ENCODE data around the gene ADARB2.
"Not testable (repeated sequence)": the region's sequence is repeated elsewhere in the genome, so short reads cannot be mapped to it uniquely, and the experiment has no call there.

The ADARB2 gene

GRCh38 chr10:1360011-1360557 lies 377.2 kb downstream of the ADARB2 start:
- no peak for DNase-seq

GRCh38 chr10:1359626-1359955 lies 377.7 kb downstream of the ADARB2 start:
- no peak for DNase-seq

- no peak for DNase-seq
Observed at GRCh38 chr10:1358860-1359625, 378.3 kb downstream of the ADARB2 start.

- DNase-seq, result no peak
Observed at GRCh38 chr10:1358147-1358546, 379.2 kb downstream of the ADARB2 start.

GRCh38 chr10:1356349-1356748 lies 381.0 kb downstream of the ADARB2 start:
- no peak for DNase-seq

- DNase-seq, result no peak
Observed at GRCh38 chr10:1354809-1355710, 382.3 kb downstream of the ADARB2 start.

- not testable (repeated sequence) for DNase-seq
Observed at GRCh38 chr10:1352296-1352695, 385.0 kb downstream of the ADARB2 start.

- DNase-seq, result no peak
Observed at GRCh38 chr10:1348773-1349050, 388.6 kb downstream of the ADARB2 start.

GRCh38 chr10:1347962-1348772 lies 389.2 kb downstream of the ADARB2 start:
- no peak for DNase-seq

GRCh38 chr10:1347525-1347924 lies 389.8 kb downstream of the ADARB2 start:
- no peak for DNase-seq

GRCh38 chr10:1346201-1346600 lies 391.1 kb downstream of the ADARB2 start:
- DNase-seq, result no peak

- DNase-seq, result no peak
Observed at GRCh38 chr10:1345368-1345767, 392.0 kb downstream of the ADARB2 start.

GRCh38 chr10:1344846-1345245 lies 392.5 kb downstream of the ADARB2 start:
- no peak for DNase-seq

GRCh38 chr10:1344408-1344807 lies 392.9 kb downstream of the ADARB2 start:
- no peak for DNase-seq

GRCh38 chr10:1343176-1343575 lies 394.1 kb downstream of the ADARB2 start:
- no peak for DNase-seq

- DNase-seq, result not testable (repeated sequence)
Observed at GRCh38 chr10:1341052-1341451, 396.3 kb downstream of the ADARB2 start.

GRCh38 chr10:1339396-1339795 lies 397.9 kb downstream of the ADARB2 start:
- DNase-seq, result no peak

GRCh38 chr10:1335642-1336041 lies 401.7 kb downstream of the ADARB2 start:
- no peak for DNase-seq

GRCh38 chr10:1333981-1334380 lies 403.3 kb downstream of the ADARB2 start:
- DNase-seq, result no peak

- no peak for DNase-seq
Observed at GRCh38 chr10:1331560-1331959, 405.8 kb downstream of the ADARB2 start.

- DNase-seq, result no peak
Observed at GRCh38 chr10:1329622-1330021, 407.7 kb downstream of the ADARB2 start.

- no peak for DNase-seq
Observed at GRCh38 chr10:1328981-1329614, 408.2 kb downstream of the ADARB2 start.
